ENCODE measurements around the gene LRRC8C. TPM values are rescaled to one million over a fixed set of nuclear protein-coding genes. Genes with fewer than 3 reads are reported as not detected.

The LRRC8C gene
- total and polyA plus RNA-seq, 2 of the 8 experiments (the other 6 are each of a cell fraction or from before 2014, with no cell fraction given), result 1.1 to 2.1 TPM

- TF ChIP-seq CHD7 (IDR thresholded peaks at IDR 0.05; ENCODE audit: insufficient replicate concordance, low read length) (no peak), CREB1 (IDR thresholded peaks at IDR 0.05) (no peak), GABPA (IDR thresholded peaks at IDR 0.05; ENCODE audit: borderline replicate concordance, insufficient read depth, low read length) (no peak), BACH1 (IDR thresholded peaks at IDR 0.05; ENCODE audit: low read length) (no peak), TBP (IDR thresholded peaks at IDR 0.05; ENCODE audit: low read depth, low read length) (no peak), EGR1 (IDR thresholded peaks at IDR 0.05; ENCODE audit: borderline replicate concordance, low read depth, low read length) (no peak), CTCF (IDR thresholded peaks at IDR 0.05; ENCODE audit: control extremely low read depth in 1 of 3, insufficient read depth in 1 of 3, low read depth in 1 of 3, low read length in 3 of 3) (no peak), HDAC6 (IDR thresholded peaks at IDR 0.05; ENCODE audit: low read depth, low read length) (no peak)
Observed at GRCh38 chr1:89719502-89720306, 86.8 kb downstream of the LRRC8C start (continued).

Data from H1 (cell line).